GM19025 (cell line): ENCODE measurements around the gene NAA16.
"Not testable (repeated sequence)": the region's sequence is repeated elsewhere in the genome, so short reads cannot be mapped to it uniquely, and the experiment has no call there.

Source experiments
- ATAC-seq: cut with Tn5 transposase; IDR thresholded peaks from one replicate; pipeline ENCODE4 v1.9.1; 2021; ENCODE audit warnings: mild to moderate bottlenecking, low read depth, moderate library complexity; ENCODE audit not compliant: unreplicated experiment

The NAA16 gene

DNA sequence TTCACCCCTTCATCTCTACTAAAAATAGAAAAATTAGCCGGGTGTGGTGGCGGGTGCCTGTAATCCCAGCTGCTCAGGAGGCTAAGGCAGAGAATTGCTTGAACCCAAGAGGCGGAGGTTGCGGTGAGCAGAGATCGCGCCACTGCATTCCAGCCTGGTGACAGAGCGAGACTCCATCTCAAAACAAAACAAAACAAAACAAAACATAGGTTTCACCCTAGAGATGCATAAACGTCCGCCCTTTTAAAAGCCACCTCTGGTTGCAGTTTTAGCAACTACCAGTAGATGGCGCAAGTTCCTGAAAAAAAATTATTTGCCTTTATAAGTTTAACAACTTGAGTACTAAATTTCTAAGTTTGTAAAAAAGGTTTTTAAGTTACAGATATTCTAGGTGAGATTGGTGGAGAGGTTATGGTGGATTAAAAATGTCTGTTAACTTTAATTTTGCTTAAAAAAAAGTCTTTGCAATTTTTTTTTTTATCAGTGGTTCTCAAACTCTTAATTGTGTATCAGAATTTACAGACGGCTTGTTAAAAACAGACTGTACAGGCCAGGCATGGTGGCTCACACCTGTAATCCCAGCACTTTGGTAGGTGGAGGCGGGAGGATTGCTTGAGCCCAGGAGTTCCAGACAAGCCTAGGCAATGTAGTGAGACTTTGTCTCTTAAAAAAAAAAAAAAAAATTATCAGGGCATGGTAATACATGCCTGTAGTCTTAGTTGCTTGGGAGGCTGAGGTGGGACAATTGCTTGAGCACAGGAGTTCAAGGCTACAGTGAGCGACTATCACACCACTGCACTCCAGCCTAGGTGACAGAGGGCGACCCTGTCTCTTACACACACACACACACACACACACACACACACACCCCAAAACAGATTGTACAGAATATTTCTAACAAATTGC, 42.1 kb downstream of the NAA16 start:
- no peak for ATAC-seq

DNA sequence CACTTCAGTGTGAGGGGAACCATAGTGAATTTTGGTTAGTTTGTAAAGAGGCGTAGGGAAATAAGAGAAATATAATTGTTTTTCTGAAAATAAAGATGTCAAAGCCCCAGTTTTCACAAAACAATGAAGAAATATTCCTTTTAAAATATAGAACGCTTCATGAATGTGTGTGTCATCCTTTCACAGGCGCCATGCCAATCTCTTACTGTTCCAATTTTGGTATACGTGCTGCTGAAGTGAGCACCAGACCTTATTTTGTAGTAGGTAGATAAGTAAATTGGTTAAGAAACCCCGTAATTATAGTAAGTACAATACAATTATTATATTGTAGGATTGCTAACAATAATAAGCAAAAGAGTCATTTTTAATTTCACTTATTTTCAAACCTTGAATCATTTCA, 43.3 kb downstream of the NAA16 start:
- ATAC-seq = no peak

DNA sequence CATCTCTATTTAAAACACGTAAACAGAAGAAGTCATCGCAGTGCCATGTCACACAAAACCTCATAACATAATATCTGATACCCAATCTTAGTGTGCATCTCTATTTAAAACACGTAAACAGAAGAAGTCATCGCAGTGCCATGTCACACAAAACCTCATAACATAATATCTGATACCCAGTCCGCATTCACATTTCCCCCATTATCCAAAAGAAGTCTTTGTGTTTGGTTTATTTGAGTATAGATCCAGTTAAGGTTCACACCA, 45.2 kb downstream of the NAA16 start:
- not testable (repeated sequence) for ATAC-seq

DNA sequence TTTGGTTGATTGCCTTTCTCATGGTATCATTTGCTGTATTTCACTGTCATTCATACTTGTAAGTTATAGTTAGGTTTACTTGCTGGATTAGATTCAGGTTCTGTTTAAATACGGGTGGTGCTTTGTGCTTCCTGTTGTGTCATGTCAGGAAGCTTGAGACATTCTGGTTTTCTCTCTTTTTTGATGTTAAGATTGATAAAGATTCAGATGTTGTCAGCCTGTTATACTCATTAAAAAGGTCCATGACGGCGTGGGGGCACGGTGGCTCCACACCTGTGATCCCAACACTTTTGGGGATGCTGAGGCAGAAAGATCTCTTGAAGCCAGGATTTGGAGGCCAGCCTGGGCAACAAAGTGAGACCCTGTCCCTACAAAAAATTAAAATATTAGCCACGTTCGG, 45.7 kb downstream of the NAA16 start:
- no peak for ATAC-seq

DNA sequence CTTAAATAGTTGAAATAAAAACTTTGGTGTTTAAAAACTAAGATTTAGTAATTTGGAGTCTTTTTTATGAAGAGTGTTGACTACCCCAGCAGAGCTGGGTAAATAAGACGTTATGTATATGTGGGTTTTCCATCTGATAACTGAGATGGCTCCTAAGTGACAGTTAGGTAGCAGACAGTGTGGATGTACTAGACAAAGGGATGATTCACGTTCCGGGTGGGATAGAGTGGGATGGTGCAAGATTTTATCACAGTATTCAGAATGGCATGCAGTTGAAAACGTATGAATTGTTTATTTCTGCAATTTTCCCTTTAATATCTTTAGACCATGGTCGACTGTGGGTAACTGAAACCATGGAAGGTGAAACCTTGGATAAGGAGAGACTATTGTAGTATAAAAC, 50.4 kb downstream of the NAA16 start:
- ATAC-seq = no peak

DNA sequence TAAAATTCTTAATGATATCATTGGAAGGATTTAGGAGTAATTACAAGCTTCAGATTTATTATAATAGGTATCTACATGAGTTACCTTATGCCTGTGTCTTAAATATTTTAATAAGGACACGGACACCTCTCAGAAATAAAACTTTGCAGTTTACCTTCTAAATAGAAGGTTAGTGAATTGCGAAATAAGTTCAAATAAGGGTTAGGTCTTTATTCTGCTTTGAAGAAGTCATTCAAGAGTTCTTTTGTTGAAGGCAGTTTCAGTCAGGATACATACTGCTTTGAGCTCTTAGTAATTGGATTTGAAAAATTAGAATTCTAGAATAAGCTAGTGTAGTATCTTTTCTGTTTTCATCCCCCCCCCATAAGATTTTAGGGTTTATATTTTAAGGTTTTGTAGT, 53.0 kb downstream of the NAA16 start:
- ATAC-seq = no peak

DNA sequence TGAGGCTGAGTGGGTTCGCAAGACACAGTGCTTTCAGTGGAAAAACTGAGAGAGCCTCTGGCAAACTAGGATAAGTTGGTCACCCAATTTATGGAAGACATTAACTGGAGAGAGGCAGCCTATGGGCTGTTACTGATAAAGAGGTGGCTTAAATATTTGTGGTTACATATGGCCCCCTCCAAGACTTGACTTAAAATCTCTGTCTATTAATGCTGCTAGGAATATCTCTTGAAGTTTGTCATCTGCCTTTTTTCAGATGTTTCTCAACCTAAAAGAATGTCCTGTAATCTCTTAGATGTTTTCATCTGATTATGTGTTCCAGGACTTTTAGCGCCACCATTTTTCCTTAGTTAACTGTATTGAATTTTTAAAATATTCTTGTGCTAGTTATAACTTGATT, 54.6 kb downstream of the NAA16 start:
- ATAC-seq = no peak

DNA sequence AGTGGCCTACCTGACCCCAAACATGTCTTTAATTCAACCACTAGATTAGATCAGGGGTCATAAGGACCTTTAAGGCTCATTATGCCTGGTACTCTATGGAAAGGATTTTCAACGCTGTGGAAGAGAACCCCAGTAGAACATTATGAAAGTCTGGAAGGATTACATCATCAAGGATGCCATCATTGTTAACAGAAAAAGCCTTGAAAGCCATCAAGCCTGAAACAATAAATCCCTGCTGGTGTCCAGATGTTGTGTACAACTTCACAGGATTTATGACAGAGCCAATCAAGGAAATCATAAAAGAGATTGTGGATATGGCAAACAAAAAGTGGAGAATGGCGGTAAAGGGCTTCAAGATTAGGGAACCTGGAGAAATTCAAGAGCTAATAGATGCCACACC, 59.7 kb downstream of the NAA16 start:
- no peak for ATAC-seq

DNA sequence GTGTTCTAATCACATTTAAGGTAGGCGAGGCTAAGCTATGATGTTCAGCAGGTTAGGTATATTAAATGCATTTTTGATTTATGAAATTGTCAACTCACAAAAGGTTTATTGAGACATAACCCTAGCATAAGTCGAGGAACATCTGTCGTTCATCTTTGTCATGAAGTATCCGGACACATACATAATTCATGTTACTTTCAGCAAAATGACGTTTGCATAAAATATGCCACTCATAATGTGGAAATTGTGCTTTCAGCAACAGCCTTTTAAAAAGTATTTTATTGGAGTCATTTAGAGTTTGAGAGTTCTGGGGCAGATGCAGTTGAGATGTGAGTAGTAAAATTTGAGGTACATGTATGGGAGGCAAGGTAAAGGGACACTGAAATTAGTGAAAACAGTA, 66.4 kb downstream of the NAA16 start:
- ATAC-seq = no peak

DNA sequence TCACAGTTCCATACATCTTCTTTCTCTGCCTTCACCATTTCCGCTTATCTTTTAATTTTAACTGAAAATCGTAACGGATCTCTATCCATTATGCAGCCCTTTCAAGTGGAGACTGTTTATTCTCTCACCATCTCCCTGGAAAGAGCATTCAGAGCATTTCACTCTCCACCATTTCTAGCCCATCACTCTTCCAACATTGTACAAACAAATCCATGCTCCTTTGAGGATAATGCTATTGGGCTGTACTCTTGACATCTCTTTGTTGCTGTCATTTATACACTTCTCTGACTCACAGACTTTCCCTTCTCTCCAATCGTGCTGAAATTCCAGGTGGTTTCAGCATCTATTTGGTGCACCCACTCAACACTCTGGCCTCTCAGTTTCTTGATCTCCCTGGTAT, 71.4 kb downstream of the NAA16 start:
- no peak for ATAC-seq

DNA sequence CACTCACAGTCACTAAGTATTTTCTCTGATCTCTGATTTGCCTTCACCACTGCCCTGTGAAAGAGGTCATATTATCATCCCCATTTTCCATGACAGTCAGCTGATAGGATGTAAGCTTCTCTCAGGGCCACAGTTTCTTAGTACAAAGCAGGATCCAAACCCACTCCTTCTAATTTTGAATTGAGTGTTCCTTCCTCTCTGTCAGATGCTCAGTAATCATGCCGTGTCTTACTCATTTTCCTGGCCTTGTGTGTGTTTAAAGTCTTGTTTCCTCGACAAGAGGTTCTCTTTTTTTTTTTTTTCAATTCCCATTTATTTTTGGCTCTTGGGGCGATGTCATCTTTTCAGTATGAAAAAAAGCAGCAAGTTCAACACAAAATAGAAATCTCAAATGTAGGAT, 72.3 kb downstream of the NAA16 start:
- no peak for ATAC-seq

DNA sequence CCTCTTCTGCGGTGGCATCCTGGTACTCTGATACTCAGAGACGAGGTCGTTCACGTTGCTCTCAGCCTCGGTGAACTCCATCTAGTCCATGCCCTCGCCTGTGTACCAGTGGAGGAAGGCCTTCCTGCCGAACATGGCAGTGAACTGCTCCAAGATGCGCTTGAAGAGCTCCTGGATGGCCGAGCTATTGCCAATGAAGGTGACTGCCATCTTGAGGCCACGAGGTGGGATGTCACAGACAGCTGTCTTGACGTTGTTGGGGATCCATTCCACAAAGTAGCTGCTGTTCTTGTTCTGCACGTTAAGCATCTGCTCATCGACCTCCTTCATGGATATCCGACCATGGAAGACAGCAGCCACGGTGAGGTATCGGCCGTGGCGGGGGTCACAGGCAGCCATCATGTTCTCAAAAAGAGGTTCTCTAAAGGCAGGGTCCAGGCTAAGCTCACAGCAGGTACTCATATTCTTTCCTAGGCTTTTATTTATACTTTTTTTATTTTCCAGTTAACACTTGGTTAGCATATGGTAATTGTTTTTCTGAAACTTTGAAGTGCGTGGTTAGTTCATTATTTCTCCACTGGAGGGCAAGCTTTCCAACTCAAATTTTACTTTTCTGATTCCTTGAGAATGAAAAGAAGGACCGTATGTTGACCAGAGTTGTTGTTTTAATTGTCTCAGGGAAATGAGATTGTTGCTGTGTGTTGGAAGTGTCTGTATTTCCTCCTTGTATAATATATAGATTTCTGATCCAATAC, 73.9 kb downstream of the NAA16 start:
- no peak for ATAC-seq

DNA sequence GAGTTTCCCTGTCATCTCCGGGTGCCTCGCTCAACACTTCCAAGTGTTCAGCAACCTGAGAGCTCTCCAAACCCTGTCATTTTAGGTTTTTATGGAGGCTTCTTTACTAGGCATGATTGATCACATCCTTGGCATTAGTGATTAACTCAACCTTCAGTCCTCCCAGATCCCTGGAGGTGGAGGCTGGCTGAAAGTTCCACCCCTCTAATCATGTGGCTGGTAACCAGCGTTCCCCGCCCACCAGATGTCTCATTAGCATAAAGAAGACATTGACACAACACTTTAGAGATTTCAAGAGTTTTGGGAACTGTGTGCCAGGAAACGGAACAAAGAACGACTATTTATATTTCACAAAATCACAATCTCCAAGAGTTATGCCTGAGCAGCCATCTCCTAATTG, 75.1 kb downstream of the NAA16 start:
- ATAC-seq = no peak

DNA sequence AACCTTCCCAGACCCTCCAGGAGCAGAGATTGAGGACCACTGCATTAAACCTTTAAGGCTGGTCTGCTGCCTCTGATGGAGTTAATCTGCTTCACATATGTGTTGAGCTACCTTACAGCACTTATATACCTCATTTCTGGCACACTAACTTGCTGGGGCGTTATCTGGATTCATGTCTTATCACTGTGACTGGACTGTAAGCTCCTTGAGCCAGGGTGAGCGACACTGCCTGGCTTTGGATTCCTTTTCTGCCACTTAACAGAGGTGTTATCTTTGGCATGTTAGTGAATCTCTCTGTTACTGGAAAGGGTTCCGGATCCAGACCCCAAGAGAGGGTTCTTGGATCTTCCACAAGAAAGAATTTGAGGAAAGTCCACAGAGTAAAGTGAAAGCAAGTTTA, 76.5 kb downstream of the NAA16 start:
- no peak for ATAC-seq

DNA sequence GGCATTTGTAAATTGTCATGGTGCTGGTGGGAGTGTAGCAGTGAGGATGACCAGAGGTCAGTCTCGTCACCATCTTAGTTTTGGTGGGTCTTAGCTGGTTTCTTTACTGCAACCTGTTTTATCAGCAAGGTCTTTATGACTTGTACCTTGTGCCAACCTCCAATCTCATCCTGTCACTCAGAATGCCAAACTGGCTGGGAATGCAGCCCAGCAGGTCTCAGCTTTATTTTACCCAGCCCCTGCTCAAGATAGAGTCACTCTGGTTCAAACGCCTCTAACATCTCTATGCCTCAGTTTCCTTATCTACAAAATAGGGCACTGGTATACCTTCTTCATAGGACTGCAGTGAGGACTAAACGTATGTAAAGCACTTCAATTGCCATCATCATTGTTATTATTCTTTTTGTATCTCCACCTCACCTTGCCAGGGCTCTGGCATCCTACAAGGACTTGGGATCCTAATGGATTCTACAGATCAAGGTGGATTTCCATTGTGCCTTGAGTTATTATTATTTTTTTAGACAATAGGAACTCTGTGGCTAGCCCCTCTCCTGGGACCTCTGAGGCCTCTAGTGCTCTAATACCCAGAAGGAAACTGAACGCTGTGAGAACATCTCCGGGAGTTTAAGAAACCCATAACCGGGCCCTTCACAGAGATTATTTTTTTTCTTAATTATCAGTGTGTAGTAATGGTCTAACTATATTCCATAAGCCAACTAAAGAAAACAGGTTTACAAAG, 77.2 kb downstream of the NAA16 start:
- no peak for ATAC-seq

DNA sequence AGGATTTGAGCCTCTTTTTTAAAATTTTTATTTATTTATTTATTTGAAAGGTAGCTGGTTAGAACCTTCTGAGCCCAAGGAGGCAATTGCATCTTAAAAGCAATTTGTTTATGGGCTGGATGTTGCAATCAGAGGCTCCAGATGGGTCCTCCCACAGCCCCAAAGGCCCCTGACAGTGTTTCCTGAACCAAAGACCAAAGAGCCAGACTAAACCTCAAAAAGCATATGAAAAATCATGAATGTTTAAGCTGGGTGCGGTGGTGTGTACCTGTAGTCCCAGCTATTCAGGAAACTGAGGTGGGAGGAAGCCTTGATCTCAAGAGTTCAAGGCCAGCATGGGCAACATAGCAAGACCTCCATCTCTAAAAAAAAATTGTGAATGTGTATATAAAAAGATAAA, 78.5 kb downstream of the NAA16 start:
- ATAC-seq = no peak

DNA sequence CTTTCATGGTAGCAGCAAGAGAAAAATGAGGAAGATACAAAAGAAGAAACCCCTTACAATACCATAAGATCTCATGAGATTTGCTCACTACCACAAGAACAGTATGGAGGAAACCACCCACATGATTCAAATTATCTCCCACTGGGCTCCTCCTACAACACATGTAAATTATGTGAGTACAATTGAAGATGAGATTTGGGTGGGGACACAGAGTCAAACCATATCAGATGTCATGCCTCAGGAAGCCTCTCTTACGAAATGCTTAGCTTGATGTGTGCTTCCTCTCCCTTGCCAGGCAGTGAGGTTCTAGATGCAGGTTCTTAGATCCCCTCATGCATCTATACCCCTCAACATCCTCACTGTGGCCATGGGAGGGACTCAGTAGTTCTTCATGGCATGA, 83.1 kb downstream of the NAA16 start:
- no peak for ATAC-seq

DNA sequence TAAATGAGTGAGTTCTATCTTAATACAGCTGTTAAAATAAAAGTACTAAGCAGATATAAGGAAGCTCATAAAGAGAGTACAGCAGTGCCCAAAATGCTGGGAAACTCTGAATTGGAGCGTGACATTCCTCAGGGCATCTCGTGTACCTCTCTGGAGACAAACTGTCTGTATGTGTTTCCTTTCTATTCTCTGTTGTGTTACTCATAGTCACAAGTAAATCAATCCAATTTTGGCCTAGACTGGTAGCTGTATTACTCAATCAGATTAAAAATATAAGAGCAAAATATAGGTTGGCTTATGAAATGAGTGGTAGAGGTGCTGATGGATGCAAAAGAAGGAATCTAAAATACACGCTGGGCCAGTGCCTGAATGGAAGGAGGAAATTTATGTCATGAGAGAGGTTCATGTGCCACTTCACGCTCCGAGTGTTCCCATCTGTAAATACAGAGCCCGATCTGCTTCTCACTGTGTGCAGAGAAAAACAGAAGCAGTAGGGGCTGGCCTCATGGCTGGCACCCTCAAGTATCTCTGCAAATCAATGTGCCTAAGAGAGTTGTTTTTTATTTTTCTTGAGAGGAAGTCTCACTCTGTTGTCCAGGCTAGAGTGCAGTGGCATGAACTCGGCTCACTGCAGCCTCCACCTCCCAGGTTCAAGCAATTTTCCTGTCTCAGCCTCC, 87.6 kb downstream of the NAA16 start:
- ATAC-seq = no peak

DNA sequence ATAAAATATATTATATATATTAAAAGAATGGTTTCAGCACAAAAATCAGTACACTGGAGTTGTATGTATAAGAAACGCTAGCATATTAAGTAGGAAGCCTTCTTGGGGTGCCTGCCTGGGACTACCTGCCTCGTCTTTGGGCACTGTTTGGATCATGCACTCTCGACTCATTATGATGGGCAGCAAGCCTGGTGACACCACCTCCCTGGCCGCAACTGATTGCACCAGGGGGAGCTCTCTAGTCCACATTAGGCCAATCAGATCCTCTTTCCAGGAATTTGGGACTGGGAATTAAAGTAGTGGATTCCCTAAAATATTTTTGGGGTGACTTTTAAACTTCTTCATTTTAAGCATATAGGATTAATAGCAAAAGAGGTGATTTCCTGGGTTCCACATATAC, 90.3 kb downstream of the NAA16 start:
- ATAC-seq = no peak

DNA sequence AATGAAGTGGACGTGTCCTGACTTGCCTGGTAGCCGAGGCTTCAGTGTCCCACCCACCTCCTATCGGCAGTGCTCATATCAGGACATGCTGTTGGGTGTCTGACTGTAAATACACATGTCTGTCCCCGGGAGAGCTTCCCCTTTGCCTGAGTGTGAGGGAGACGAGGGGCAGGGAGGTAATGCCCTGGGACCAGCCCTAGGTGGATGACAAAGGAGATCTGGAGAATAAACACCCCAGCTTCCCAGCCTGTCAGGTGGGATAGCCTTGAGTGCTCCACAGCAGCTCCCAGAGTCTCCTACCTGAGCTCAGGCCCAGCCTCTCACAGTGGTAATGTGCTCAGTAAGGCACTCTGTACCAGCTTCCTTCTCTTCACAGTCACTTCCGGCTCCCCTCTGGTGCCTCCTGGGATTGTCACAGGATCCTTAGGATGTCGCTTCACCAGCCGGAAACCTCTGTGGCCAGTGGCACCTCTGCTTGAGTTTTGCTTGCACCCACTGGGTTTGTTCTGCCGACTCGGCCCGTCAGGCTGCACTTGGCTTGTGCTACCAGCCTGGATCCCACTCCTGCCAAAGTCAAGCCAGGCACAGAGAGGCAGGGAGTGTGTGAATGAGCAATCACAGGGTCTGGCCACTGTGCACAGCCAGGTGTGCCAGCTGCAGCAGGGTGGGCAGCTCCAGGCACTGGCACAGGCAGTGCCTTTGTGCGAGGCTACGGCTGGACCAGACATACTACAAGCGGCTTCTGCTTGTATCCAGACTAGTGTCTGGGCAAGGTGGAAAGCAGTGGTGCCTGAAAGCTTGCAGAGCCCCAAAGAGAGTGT, 91.8 kb downstream of the NAA16 start:
- no peak for ATAC-seq
